ENCODE results near the gene KRTAP9-9.

- TF ChIP-seq GATA2 (IDR thresholded peaks at IDR 0.05; ENCODE audit: low read depth, low read length) (no peak), GATA3 (IDR thresholded peaks at IDR 0.05; ENCODE audit: low read depth, low read length) (no peak)
Observed at GRCh38 chr17:41264599-41264998, 9.4 kb downstream of the KRTAP9-9 start.

All from SH-SY5Y (cell line).